Ishikawa (cell line): ENCODE data around the gene PTPRD.

Source experiments
- CREB1 ChIP-seq: IDR thresholded peaks from 2 replicates; pipeline ENCODE4 v1.6.1; 2012; ENCODE audit warnings: low read depth
- EP300 ChIP-seq: IDR thresholded peaks from 2 replicates; pipeline ENCODE4 v1.6.1; 2012; ENCODE audit warnings: borderline replicate concordance
- FOXM1 ChIP-seq: IDR thresholded peaks from 2 replicates; pipeline ENCODE4 v1.6.1; 2012; ENCODE audit warnings: low read depth, borderline replicate concordance
- NFIC ChIP-seq: IDR thresholded peaks from 2 replicates; pipeline ENCODE4 v1.6.1; 2012
- RAD21 ChIP-seq: IDR thresholded peaks from 2 replicates; pipeline ENCODE4 v1.6.1; 2012; ENCODE audit warnings: low read depth
- TAF1 ChIP-seq: IDR thresholded peaks from 2 replicates; pipeline ENCODE4 v1.6.1; 2012; ENCODE audit warnings: low read depth, mild to moderate bottlenecking
- YY1 ChIP-seq: IDR thresholded peaks from 2 replicates; pipeline ENCODE4 v1.6.1; 2012; ENCODE audit warnings: low read depth
- ZBTB7A ChIP-seq: IDR thresholded peaks from 2 replicates; pipeline ENCODE4 v1.6.1; 2012; ENCODE audit warnings: low read depth
- TF ChIP-seq, protein P1 (sequence below): IDR thresholded peaks from 2 replicates; pipeline ENCODE4 v1.6.1; 2012
- TF ChIP-seq, protein P2 (sequence below): IDR thresholded peaks from 2 replicates; pipeline ENCODE4 v1.6.1; 2012
- TF ChIP-seq, protein P3 (sequence below): IDR thresholded peaks from 2 replicates; pipeline ENCODE4 v1.6.1; 2012; ENCODE audit warnings: low read depth, mild to moderate bottlenecking

DNA sequence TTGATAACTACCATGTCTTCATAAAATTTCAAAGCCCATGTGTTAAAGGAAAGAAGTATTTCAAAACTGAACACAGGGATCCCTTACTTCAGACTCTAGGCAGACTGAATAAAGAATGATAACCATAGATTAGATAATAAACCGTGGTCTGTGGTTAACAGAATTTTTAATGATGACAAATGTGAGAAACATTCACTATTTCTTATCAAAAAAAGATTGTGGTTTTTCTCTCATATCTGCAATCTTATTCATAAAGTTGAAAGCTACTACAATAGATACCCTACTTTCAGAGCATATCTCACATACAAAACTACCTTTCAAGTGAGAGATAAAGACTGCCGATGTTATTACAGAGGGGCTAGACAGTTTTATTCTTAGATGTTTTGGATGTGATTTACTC is 1996.4 kb downstream of the PTPRD start:
- TF ChIP-seq, protein P1, sequence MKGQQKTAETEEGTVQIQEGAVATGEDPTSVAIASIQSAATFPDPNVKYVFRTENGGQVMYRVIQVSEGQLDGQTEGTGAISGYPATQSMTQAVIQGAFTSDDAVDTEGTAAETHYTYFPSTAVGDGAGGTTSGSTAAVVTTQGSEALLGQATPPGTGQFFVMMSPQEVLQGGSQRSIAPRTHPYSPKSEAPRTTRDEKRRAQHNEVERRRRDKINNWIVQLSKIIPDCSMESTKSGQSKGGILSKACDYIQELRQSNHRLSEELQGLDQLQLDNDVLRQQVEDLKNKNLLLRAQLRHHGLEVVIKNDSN, result no peak
- TF ChIP-seq ZBTB7A (no peak), NFIC (no peak), CREB1 (no peak), RAD21 (no peak), YY1 (no peak), EP300 (no peak), FOXM1 (no peak), TAF1 (no peak)
- TF ChIP-seq, protein P2, sequence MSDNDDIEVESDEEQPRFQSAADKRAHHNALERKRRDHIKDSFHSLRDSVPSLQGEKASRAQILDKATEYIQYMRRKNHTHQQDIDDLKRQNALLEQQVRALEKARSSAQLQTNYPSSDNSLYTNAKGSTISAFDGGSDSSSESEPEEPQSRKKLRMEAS, result no peak
- TF ChIP-seq, protein P3, sequence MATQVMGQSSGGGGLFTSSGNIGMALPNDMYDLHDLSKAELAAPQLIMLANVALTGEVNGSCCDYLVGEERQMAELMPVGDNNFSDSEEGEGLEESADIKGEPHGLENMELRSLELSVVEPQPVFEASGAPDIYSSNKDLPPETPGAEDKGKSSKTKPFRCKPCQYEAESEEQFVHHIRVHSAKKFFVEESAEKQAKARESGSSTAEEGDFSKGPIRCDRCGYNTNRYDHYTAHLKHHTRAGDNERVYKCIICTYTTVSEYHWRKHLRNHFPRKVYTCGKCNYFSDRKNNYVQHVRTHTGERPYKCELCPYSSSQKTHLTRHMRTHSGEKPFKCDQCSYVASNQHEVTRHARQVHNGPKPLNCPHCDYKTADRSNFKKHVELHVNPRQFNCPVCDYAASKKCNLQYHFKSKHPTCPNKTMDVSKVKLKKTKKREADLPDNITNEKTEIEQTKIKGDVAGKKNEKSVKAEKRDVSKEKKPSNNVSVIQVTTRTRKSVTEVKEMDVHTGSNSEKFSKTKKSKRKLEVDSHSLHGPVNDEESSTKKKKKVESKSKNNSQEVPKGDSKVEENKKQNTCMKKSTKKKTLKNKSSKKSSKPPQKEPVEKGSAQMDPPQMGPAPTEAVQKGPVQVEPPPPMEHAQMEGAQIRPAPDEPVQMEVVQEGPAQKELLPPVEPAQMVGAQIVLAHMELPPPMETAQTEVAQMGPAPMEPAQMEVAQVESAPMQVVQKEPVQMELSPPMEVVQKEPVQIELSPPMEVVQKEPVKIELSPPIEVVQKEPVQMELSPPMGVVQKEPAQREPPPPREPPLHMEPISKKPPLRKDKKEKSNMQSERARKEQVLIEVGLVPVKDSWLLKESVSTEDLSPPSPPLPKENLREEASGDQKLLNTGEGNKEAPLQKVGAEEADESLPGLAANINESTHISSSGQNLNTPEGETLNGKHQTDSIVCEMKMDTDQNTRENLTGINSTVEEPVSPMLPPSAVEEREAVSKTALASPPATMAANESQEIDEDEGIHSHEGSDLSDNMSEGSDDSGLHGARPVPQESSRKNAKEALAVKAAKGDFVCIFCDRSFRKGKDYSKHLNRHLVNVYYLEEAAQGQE, result no peak
